Measurements from ENCODE around the gene PAX8. TPM values are rescaled to one million over a fixed set of nuclear protein-coding genes. Genes with fewer than 3 reads are reported as not detected.

PAX8 gene
- total and polyA plus RNA-seq, 2 donors (not counting 1 experiment from before 2014, with no cell fraction given), result 0.26 to 0.50 TPM

DNA sequence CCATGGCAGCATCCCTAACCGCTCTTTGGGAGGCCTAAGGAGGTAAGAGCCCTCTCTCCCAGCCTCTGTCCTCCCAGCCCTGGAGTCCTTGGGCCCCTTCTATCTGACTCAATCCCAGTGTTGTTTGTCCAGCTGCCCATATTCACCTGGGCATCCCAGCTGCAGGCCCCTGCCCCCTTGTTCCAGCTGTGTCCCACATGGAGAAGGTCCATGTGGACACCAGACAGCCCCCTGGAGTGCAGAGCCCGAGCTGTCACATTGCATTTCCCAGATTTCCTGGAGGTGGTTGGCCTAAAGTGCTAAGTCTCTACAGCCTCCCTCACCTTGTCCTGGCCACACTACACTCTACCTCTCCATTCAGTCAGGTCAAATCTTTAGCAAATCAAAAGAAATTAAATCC is 62.4 kb downstream of the PAX8 start:
- Histone ChIP-seq H3K79me2 (ENCODE audit: control insufficient read depth, insufficient read depth, low read length) (no peaks in the 10 kb centered on the region), H3K4me3 (replicated peaks in 1 of 4; ENCODE audit: control extremely low read depth in 1 of 4, insufficient read depth in 1 of 4, low read depth in 3 of 4, low read length in 4 of 4) (no peak overlapping the region), H3K9me3 (ENCODE audit: control insufficient read depth, insufficient read depth, low read depth, low read length) (no peaks in the 10 kb centered on the region), H3K36me3 (ENCODE audit: control insufficient read depth, insufficient read depth, low read length) (no peaks in the 10 kb centered on the region), H3K4me1 (ENCODE audit: control insufficient read depth, extremely low read depth, insufficient read depth, low read length) (peaks cover 18% of the 10 kb centered on the region), H4K20me1 (ENCODE audit: control insufficient read depth, extremely low read depth, insufficient read depth, low read length) (no peaks in the 10 kb centered on the region), H3K27me3 (ENCODE audit: control insufficient read depth, insufficient read depth, low read length) (peaks cover 2% of the 10 kb centered on the region), H3K27ac (ENCODE audit: insufficient read depth, low read length) (no peak overlapping the region), H3K9ac (ENCODE audit: insufficient read depth, low read length) (no peak overlapping the region), H3K4me2 (ENCODE audit: extremely low read depth, insufficient read depth, low read length) (no peak overlapping the region), H2AFZ (ENCODE audit: low read length) (no peak overlapping the region)
- no peak for TF ChIP-seq EZH2 (IDR thresholded peaks at IDR 0.05; ENCODE audit: low read length, missing control alignments)
- TF ChIP-seq, protein P1, sequence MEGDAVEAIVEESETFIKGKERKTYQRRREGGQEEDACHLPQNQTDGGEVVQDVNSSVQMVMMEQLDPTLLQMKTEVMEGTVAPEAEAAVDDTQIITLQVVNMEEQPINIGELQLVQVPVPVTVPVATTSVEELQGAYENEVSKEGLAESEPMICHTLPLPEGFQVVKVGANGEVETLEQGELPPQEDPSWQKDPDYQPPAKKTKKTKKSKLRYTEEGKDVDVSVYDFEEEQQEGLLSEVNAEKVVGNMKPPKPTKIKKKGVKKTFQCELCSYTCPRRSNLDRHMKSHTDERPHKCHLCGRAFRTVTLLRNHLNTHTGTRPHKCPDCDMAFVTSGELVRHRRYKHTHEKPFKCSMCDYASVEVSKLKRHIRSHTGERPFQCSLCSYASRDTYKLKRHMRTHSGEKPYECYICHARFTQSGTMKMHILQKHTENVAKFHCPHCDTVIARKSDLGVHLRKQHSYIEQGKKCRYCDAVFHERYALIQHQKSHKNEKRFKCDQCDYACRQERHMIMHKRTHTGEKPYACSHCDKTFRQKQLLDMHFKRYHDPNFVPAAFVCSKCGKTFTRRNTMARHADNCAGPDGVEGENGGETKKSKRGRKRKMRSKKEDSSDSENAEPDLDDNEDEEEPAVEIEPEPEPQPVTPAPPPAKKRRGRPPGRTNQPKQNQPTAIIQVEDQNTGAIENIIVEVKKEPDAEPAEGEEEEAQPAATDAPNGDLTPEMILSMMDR (conservative IDR thresholded peaks at IDR 0.05 in 1 of 2, IDR thresholded peaks at IDR 0.05 in 1 of 2; ENCODE audit: low read depth in 1 of 2, low read length in 2 of 2), result no peak
- no peak for DNase-seq (ENCODE audit: low read depth in 2 of 2)

DNA sequence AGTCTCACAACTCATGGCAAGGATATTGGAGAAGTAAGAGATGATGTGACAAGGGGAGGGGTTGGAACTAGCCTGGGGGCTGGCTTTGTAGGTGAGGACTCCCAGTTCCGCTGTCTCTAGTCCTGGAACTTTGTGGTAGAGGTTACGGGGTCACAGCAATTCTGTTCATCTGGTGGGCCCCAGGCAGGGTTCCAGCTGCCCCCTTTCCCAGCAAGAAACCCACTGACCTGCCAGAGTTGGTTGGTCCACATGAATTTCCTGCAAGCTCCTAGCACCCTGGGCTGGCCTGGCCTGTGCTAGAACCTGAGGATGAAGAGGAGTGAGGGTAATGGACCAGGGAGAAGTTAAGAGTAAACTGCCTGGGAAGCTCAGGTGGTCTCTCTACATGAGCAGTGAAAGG is 63.7 kb downstream of the PAX8 start:
- H3K9ac ChIP-seq (ENCODE audit: insufficient read depth, low read length), result no peak overlapping the region
- TF ChIP-seq, protein P1 (conservative IDR thresholded peaks at IDR 0.05 in 1 of 2, IDR thresholded peaks at IDR 0.05 in 1 of 2; ENCODE audit: low read depth in 1 of 2, low read length in 2 of 2), result no peak
- no peak for TF ChIP-seq EZH2 (IDR thresholded peaks at IDR 0.05; ENCODE audit: low read length, missing control alignments)
- H2AFZ ChIP-seq (ENCODE audit: low read length), result no peak overlapping the region
- no peaks in the 10 kb centered on the region for H3K9me3 ChIP-seq (ENCODE audit: control insufficient read depth, insufficient read depth, low read depth, low read length)
- no peaks in the 10 kb centered on the region for H3K27me3 ChIP-seq (ENCODE audit: control insufficient read depth, insufficient read depth, low read length)
- H3K36me3 ChIP-seq (ENCODE audit: control insufficient read depth, insufficient read depth, low read length), result no peaks in the 10 kb centered on the region
- H3K27ac ChIP-seq (ENCODE audit: insufficient read depth, low read length), result no peak overlapping the region
- no peak overlapping the region for H3K4me3 ChIP-seq (replicated peaks in 1 of 4; ENCODE audit: control extremely low read depth in 1 of 4, insufficient read depth in 1 of 4, low read depth in 3 of 4, low read length in 4 of 4)
- H3K4me1 ChIP-seq (ENCODE audit: control insufficient read depth, extremely low read depth, insufficient read depth, low read length), result peaks cover 25% of the 10 kb centered on the region
- H4K20me1 ChIP-seq (ENCODE audit: control insufficient read depth, extremely low read depth, insufficient read depth, low read length), result no peaks in the 10 kb centered on the region
- no peaks in the 10 kb centered on the region for H3K79me2 ChIP-seq (ENCODE audit: control insufficient read depth, insufficient read depth, low read length)
- DNase-seq (ENCODE audit: low read depth in 2 of 2), result no peak
- H3K4me2 ChIP-seq (ENCODE audit: extremely low read depth, insufficient read depth, low read length), result no peak overlapping the region

DNA sequence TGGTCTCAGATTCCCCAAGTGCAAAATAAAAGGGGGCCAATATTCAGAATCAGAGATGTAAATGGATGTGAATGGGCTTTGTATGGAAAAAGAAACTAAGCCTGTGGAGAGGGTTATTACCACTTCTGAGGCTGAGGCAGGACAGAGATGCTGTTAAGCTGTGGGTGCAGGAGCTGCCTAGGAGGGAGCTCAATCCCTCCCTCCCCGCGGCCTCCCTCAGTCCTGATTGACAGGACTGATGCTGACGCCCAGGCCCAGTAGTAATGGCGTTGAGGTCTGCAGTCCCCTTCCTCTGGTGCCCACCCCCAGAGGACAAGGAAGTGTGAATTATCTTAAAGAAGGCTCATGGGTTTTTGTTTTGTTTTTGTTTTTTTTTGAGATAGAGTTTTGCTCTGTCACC is 64.6 kb downstream of the PAX8 start:
- Histone ChIP-seq H3K9me3 (ENCODE audit: control insufficient read depth, insufficient read depth, low read depth, low read length) (no peaks in the 10 kb centered on the region), H3K27ac (ENCODE audit: insufficient read depth, low read length) (no peak overlapping the region), H3K4me2 (ENCODE audit: extremely low read depth, insufficient read depth, low read length) (no peak overlapping the region), H3K36me3 (ENCODE audit: control insufficient read depth, insufficient read depth, low read length) (no peaks in the 10 kb centered on the region), H3K4me1 (ENCODE audit: control insufficient read depth, extremely low read depth, insufficient read depth, low read length) (peaks cover 25% of the 10 kb centered on the region), H4K20me1 (ENCODE audit: control insufficient read depth, extremely low read depth, insufficient read depth, low read length) (no peaks in the 10 kb centered on the region), H3K9ac (ENCODE audit: insufficient read depth, low read length) (no peak overlapping the region), H2AFZ (ENCODE audit: low read length) (no peak overlapping the region), H3K79me2 (ENCODE audit: control insufficient read depth, insufficient read depth, low read length) (no peaks in the 10 kb centered on the region), H3K4me3 (replicated peaks in 1 of 4; ENCODE audit: control extremely low read depth in 1 of 4, insufficient read depth in 1 of 4, low read depth in 3 of 4, low read length in 4 of 4) (no peak overlapping the region), H3K27me3 (ENCODE audit: control insufficient read depth, insufficient read depth, low read length) (no peaks in the 10 kb centered on the region)
- no peak for DNase-seq (ENCODE audit: low read depth in 2 of 2)
- TF ChIP-seq EZH2 (IDR thresholded peaks at IDR 0.05; ENCODE audit: low read length, missing control alignments), result no peak
- TF ChIP-seq, protein P1 (conservative IDR thresholded peaks at IDR 0.05 in 1 of 2, IDR thresholded peaks at IDR 0.05 in 1 of 2; ENCODE audit: low read depth in 1 of 2, low read length in 2 of 2), result no peak
